Measurements from ENCODE around the gene PLEKHF1.
"Not testable (repeated sequence)": the region's sequence is repeated elsewhere in the genome, so short reads cannot be mapped to it uniquely, and the experiment has no call there.

Gene PLEKHF1, protein sequence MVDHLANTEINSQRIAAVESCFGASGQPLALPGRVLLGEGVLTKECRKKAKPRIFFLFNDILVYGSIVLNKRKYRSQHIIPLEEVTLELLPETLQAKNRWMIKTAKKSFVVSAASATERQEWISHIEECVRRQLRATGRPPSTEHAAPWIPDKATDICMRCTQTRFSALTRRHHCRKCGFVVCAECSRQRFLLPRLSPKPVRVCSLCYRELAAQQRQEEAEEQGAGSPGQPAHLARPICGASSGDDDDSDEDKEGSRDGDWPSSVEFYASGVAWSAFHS

DNA sequence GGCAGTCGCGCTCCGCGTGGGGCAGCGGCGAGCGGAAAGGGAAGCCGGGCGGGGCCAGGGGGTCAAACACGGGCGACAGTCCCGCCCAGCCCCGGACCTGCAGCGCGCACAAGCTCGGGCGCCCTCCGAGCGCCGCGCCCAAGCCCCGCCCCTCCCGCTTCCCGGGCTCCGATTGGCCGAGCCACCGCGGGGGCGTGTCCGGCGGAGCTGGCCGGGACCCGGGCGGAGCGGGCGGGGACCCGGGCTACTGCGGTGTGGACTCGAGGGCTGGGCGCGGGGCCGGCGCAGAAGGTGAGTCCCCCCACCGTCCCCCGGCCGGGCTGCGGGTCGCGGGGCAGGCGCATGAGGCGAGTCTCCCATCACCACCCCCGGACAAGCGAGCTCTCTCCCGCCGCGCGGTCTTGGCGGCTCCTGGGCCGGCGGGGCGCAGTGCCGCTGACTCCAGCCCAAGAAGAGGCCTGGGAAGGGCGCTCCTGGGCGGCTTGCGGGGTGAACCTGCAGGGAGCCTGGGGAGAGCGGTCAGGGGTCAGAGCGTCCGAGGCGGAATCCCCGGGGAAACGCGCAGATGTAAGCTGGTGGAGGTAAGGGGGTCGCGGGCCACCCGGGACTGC, at the start of gene PLEKHF1:
Gene PLEKHF1, plus strand, starts transcription at position 247 of the 611 bp plus-strand sequence. CDS start 8,379 bp downstream, outside the sequence.
- peak; percentile 75 to 89 for DNase-seq

DNA sequence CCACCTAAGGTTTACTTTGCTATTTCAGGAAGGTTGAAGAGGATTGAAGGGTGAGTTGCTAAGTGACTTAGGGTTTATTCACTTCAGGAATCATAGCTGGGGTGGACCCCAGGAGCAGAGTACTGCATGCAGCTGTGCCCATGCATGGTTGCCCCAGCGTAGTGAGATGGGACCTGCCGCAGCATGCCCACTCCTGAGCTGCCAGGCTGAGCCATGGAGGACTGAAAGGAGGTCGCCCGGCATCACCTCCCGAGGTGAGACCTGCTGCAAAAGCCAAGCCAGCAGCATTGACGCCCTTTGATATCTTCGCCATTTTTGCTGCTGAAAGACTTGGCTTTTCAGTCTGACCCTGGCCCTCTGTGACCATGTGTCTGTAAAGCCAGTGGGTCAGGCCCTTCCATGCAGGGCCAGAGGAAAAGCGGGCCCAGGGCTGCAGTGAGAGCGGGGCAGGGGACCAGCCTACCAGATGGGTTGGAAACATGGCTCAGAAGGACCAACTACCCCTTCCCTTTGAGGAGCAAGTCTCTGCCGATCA, 49.3 kb upstream of the PLEKHF1 start:
- DNase-seq, result no peak

GRCh38 chr19:29616541-29616940, 48.7 kb upstream of the PLEKHF1 start:
- no peak for DNase-seq

DNA sequence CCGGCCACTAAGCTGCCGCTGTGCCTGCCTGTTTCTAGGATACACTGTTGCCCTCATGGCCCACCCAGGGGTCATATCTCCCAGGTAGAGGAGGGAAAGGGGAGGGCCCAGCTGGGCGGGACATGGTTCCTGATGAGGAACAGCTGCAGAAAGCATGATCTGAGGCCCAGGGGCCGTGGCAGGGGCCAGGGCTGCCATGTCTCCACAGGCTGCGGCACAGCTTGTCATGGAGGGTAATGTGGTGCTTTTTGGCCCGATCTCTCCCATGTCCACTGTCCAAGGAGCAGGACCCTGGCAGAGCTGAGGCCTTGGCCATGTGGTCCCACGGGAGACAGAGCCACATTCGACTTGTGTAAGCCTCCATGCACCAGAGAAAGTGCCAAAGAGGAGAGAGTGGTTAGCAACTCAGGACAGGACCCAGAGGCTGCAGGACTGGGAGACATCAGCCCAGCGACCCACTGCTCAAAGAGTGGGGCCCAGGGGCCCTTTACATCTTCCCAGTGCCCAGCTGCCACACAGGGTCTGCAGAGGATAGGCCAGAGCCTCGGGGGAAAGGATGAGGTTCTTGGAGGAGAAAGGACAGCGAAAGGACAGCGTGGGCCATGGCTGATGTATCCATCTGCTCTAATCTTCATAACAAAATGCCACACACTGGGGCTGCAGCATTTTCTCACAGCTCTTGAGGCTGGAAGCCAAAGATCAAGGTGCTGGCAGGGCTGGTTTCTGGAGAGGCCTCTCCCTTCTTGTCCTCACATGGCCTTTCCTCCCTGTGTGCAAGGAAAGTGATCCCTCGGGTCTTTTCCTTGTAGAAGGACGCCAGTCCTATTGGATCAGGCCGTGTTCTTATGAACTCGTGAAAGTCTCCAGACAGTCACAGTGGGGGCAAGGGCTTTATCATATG, 47.6 kb upstream of the PLEKHF1 start:
- DNase-seq, result no peak

DNA sequence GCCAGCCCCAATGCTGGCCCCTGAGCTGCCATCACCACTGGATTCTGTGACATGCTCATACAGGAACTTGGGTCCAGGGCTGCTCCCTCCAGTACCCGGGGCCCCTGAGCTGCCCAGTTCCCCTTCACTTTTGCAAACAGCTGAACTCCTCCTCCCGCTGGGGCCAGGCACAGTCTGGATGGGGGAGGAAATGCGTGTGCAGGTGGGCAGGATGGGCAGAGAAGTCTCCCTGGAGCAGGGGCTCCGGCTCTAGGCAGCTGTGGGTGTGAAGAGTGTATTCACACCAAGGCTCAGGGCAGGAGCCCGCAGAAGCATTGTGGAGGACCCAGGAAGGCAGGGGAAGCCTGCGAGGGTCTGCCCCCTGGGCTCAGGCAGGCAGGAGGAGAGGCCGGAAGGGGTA, 46.8 kb upstream of the PLEKHF1 start:
- DNase-seq, result no peak

DNA sequence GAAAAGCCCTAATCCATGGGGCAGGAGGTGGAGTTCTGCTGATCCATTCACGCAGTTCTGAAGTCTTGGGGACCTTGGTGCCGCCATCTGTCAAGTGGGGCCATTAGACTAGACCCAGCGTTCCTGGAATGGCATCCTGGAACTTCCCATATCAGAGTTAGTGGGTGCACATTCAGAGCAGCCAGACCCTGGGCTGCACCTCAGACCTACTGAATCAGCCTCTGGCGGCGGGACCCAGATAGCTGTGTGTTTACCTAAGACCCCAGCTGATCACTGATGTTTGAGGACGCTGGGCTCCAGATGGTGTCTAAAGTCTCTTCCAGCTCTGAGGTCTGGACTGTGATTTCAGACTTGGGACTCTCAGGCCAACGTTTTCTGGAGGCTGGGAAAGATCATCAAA, 46.4 kb upstream of the PLEKHF1 start:
- DNase-seq, result no peak

- peak; percentile 26 to 38 for DNase-seq
These were observed 44.3 kb upstream of the PLEKHF1 start for GRCh38 chr19:29620931-29621351.

DNA sequence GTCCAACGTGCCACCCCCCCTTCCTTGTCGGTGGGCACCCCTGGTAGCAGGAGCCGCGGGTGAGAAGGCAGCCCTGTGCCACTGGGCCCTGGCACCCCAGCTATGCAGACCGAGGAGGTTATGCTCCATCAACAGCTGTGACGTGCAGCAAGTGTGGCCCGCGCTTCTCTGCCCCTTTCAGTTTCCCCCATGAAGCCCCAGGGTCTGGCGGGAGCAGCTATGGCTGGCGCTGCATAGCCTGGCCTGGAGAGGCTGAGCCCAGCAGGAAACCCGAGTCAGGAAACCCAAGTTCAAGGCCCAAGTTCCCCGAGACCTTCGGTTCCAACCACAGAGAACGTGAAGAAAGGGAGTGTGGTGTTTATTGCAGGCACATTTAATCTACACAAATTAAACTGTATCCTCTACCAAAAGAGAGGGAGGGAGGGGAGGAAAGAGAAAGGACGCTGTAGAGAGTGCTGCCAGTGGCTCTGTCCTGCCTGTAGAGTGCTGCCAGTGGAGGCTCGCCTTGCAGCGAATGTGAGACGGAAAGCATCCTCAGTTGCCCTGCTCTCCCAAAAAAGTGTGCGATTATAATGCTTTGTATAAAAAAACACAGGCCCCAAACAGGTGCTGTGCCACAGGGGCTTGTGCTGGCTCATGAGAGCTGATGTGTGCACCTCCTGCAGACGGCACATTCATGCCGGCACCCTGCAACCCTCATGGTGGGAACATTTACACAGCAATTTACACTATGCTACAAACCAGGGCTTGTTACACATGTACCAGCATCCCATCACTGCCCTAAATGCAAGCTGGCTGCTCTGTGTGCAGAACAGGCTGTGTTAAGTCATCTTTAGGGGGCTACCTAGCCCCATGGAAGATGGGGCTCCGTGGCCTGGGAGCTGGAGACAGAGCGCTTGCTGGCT, 42.8 kb upstream of the PLEKHF1 start:
- DNase-seq, result no peak

DNA sequence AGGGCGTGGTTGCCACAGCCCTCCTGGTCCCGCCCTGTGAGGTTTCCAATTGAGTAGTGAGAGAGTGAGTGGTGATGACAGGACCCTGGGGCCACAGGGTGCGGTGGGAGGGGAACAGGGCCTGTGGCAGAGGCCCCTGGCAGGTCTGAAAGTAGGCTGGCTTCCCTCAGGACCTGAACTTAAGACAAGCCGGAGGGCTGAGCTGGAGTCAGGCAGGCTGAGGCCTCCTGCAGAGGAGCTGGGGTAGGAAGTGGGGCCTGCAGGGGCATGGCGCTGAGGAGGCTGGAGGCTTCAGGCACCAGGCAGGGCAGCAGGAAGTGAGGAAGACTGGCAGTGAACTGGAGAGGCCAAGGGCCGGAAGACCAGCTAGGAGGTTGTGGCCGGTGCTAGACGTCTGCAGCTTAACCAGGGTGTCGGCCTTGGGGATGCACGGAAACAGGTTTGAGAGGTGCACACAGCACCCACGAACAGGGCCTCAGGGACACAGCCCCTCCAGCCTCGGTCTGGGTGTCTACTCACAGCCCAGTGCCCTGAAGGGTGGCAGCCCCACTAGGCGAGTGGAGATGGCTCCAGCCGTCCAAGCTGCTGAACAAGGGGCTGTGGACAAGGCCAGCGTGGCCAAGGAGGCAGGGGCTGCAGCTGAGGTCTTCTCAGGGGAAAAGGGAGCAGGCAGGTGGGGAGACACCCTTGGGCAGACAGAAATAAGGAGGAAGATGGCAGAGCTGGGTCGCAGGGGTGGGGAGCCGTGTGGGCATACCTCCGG, 41.4 kb upstream of the PLEKHF1 start:
- DNase-seq, result peak in 1 of 2 experiments; percentile 22

- no peak for DNase-seq
These were observed 40.6 kb upstream of the PLEKHF1 start for GRCh38 chr19:29624489-29625185.

GRCh38 chr19:29625186-29625651, 40.0 kb upstream of the PLEKHF1 start:
- no peak for DNase-seq

- DNase-seq, result no peak
These were observed 38.9 kb upstream of the PLEKHF1 start for GRCh38 chr19:29626386-29626785.

DNA sequence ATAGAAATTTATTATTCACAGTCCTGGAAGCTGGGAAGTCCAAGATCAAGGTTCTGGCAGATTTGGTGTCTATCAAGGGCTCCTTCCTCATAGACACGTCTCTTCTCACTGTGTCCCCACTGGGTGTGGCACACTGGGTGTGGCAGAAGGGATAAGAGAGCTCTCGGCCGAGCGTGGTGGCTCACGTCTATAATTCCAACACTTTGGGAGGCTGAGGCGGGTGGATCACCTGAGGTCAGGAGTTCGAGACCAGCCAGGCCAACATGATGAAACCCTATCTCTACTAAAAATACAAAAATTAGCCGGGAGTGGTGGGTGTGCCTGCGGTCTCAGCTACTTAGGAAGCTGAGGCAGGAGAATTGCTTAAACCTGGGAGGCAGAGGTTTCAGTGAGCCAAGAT, 38.4 kb upstream of the PLEKHF1 start:
- not testable (repeated sequence) for DNase-seq

GRCh38 chr19:29628661-29629385, 36.4 kb upstream of the PLEKHF1 start:
- no peak for DNase-seq

GRCh38 chr19:29629836-29630534, 35.3 kb upstream of the PLEKHF1 start:
- no peak for DNase-seq

GRCh38 chr19:29630655-29631054, 34.6 kb upstream of the PLEKHF1 start:
- DNase-seq, result no peak

DNA sequence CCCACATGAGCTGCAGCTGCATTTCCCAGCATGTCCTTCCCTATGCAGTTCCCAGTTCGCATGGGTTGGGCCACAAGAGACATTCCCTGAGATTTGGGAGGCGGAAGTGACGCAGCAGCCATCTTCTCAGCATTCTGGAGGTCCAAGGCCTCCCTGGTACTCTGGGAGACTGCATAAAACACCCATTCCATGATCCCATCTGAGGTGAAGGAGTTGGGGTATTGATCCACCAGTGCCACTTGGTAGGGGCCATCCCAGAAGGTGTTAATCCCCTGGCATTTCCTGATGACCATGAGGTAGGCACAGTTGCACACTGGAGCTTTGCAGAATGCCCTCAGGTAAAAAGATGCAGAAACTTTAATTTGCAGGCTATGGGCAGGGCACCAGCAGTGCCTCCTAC, 33.8 kb upstream of the PLEKHF1 start:
- DNase-seq, result no peak

GRCh38 chr19:29634002-29634401, 31.3 kb upstream of the PLEKHF1 start:
- DNase-seq, result no peak

DNA sequence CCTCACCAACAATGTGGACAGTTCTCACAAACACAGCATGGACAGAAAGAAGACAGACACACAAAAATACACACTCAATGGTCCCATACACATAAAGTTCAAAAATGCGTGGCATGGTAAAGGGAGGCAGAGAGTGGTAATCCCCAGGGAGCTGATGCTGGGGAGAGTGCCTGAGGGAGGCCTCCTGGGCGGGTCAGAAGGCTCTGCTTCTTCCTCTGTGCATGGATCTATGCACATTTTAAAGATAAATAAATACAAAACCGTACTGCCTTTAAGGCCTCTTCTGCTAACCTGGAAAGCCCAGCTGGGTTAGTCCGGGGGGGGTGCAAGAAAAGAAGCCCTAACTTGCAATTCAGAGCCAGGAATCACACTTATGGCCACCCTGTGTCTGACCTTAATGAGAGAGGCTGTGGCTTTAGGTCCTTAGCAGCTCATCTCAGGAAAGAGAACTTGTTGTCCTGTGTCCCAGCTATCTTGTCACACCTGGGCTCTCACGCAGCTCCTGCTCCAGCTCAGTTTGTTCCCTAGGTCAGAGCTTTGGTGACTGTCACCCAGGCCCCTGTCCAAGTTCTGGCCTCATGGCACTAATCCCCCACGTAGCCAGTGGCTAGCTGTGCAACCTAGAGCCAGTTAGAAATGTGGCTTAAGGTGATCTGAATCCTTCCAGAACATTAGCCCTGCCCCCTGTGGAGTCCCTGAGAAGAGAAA, 30.7 kb upstream of the PLEKHF1 start:
- no peak for DNase-seq

Data from stimulated activated CD4-positive, alpha-beta T cell treated with anti-CD3 and anti-CD28 coated beads, Interleukin-4, amount 100 ng/mL, for 4 hours (primary cell).